Coronary artery (tissue), 2 donors: Measurements from ENCODE around the gene ZSCAN20.

Experiments
- DNase-seq: peaks from one replicate; pipeline ENCODE4 v3.0.0-alpha.2; 2017; ENCODE audit warnings: low spot score
- H3K27ac ChIP-seq, 2 donors: fragments of 200-600 bp; sonication (generic); one replicate each; pipeline ENCODE4 v1.5.1; 2016 to 2019
- H3K4me3 ChIP-seq: fragments of 200-600 bp; sonication (generic); 2 replicates; pipeline ENCODE4 v1.5.1; 2016; ENCODE audit warnings: mild to moderate bottlenecking, moderate library complexity
- CTCF ChIP-seq: fragments of 200-600 bp; sonication (generic); IDR thresholded peaks from one replicate; pipeline ENCODE4 v1.5.1; 2019; ENCODE audit warnings: antibody characterized with exemption

ZSCAN20 gene

DNA sequence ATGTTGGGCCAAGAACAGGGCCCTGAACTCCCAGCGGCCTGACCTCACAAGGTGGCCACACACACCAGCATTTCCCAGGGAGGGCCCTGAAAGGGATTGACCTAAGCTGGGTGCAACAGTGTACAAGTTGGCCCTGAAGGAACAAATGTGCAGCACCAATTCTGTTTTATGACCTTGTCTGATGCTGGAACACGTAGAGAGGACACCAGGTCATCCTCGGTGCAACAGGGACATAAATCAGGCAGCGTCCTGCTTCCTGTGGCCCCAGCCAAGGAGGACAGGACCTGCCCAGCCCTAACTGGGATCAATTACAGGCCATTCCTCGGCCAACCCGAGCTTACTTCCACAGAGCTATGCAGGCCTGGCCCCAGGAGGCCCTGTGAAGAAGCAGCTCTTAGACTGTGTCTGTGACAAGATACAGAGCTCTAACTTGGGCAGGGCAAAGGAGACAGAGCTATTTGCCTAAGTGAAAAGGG, 28.7 kb upstream of the ZSCAN20 start:
- Histone ChIP-seq H3K4me3 (no peak overlapping the region), H3K27ac (no peak overlapping the region)
- TF ChIP-seq CTCF, result no peak
- no peak for DNase-seq

- Histone ChIP-seq H3K27ac (no peak overlapping the region), H3K4me3 (no peak overlapping the region)
- no peak for TF ChIP-seq CTCF
- DNase-seq, result no peak
Observed at GRCh38 chr1:33445108-33445507, 27.3 kb upstream of the ZSCAN20 start.

GRCh38 chr1:33446590-33446989, 25.9 kb upstream of the ZSCAN20 start:
- no peak for DNase-seq

GRCh38 chr1:33454646-33455282, 17.7 kb upstream of the ZSCAN20 start:
- Histone ChIP-seq H3K4me3 (no peak overlapping the region), H3K27ac (no peak overlapping the region)
- DNase-seq, result no peak
- TF ChIP-seq CTCF, result no peak

More at GRCh38 chr1:33446590-33446989, 25.9 kb upstream of the ZSCAN20 start:
- Histone ChIP-seq H3K4me3 (no peak overlapping the region), H3K27ac (no peak overlapping the region)
- TF ChIP-seq CTCF, result no peak

GRCh38 chr1:33455539-33456501, 16.6 kb upstream of the ZSCAN20 start:
- DNase-seq, result no peak
- no peak overlapping the region for H3K4me3 ChIP-seq
- peak; percentile 27 for TF ChIP-seq CTCF
- H3K27ac ChIP-seq, result no peak overlapping the region

GRCh38 chr1:33456502-33456886, 16.0 kb upstream of the ZSCAN20 start:
- Histone ChIP-seq H3K27ac (no peak overlapping the region), H3K4me3 (no peak overlapping the region)
- no peak for DNase-seq
- no peak for TF ChIP-seq CTCF
